Heart right ventricle (tissue), 16 donors: ENCODE data around the gene TBL1XR1. TPM values are rescaled to one million over a fixed set of nuclear protein-coding genes. Genes with fewer than 3 reads are reported as not detected.
A peak's percentile ranks its signal among the peaks of the same experiment; 100 is the strongest.
"Not testable (repeated sequence)": the region's sequence is repeated elsewhere in the genome, so short reads cannot be mapped to it uniquely, and the experiment has no call there.

Source experiments
- ATAC-seq, 8 donors: fragments of 200-7000 bp; cut with Tn5 transposase; one replicate each; pipeline ENCODE4 v1.9.1; 2020; ENCODE audit warnings: mild to moderate bottlenecking in 8 of 8, moderate library complexity in 8 of 8, moderate number of reproducible peaks in 1 of 8
- DNase-seq, 2 donors: peaks; one replicate each; pipeline ENCODE4 v3.0.0-alpha.2; 2020
- H3K27ac ChIP-seq, 10 donors: fragments of 200-600 bp; sonication (generic) in 2 of 10; one replicate each; pipeline versions ENCODE4 v1.5.0 to v1.8.0; 2020 to 2022; ENCODE audit warnings: mild to moderate bottlenecking in 3 of 10
- H3K27me3 ChIP-seq, 7 donors: fragments of 200-600 bp; one replicate each; pipeline ENCODE4 v1.8.0; 2021 to 2022; ENCODE audit warnings: mild to moderate bottlenecking in 2 of 7
- H3K36me3 ChIP-seq, 9 donors: fragments of 200-600 bp; sonication (generic) in 1 of 9; one replicate each; pipeline versions ENCODE4 v1.5.0 to v1.8.0; 2020 to 2022; ENCODE audit warnings: mild to moderate bottlenecking in 2 of 9
- H3K4me1 ChIP-seq, 9 donors: fragments of 200-600 bp; sonication (generic) in 1 of 9; one replicate each; pipeline versions ENCODE4 v1.5.0 to v1.8.0; 2020 to 2022; ENCODE audit warnings: mild to moderate bottlenecking in 4 of 9
- H3K4me3 ChIP-seq, 10 donors: fragments of 200-600 bp; sonication (generic) in 2 of 10; one replicate each; pipeline versions ENCODE4 v1.5.0 to v1.8.0; 2020 to 2022; ENCODE audit warnings: mild to moderate bottlenecking in 7 of 10, moderate library complexity in 2 of 10
- H3K9me3 ChIP-seq, 11 donors: fragments of 200-600 bp in 10 of 11; sonication (generic) in 2 of 11; one replicate each; pipeline versions ENCODE4 v1.5.0 to v1.8.0; 2013 to 2022; ENCODE audit warnings: mild to moderate bottlenecking in 2 of 11, control low read depth in 1 of 11, moderate library complexity in 1 of 11
- WGBS, 2 donors: extraction: QIAGEN DNeasy Blood & Tissue Kit; methylation state at CpG; one replicate each; pipeline ENCODE4 v1.1.7; 2013; ENCODE audit warnings: inconsistent platforms in 1 of 2; 5-methylcytosine and 5-hydroxymethylcytosine counted together
- intact Hi-C, 10 donors: fragments of 100-400 bp; cut with DNase I; formaldehyde crosslinking; loops; one replicate each; pipeline versions ENCODE4 v1.11.1 to v1.14.2; 2022
- polyA plus RNA-seq, 2 donors: library from polyadenylated mRNA; stranded (reverse); fragments of 200-250 nt; gene quantifications; one replicate each; pipeline ENCODE4 v1.2.3, GENCODE V29; 2013
- total RNA-seq, 10 donors: library from RNA; stranded (reverse); fragmentation: NEBNext Ultra II Directional in 3 of 10; extraction: Animal tissue kit (Norgen Biotek cat#: 25700) in 3 of 10; gene quantifications; one replicate each; pipeline versions ENCODE4 v1.2.1 to v1.2.4, GENCODE V29; 2021 to 2023
- TF ChIP-seq, protein P1 (sequence below), 9 donors: fragments of 200-600 bp; sonication (generic) in 2 of 9; IDR thresholded peaks; one replicate each; pipeline versions ENCODE4 v1.5.0 to v1.8.0; 2021 to 2022; ENCODE audit warnings: antibody characterized with exemption in 9 of 9, mild to moderate bottlenecking in 5 of 9, moderate library complexity in 1 of 9
- donor health status: Arrhythmogenic right ventricular cardiomyopathy.
- donor health status: ischemic (EF 13 %, LVEDD 7.1; RV severe dilation, severe dysfunction).
- donor health status: healthy with polysubstance abuse.
- donor health status: DM: no; HTN: yes; CAD: no.
- donor health status: DM: no; HTN: no; CAD: no.
- donor health status: ischemic (EF 25% LVEDD 6.9; RV normal size, moderate dysfunction).
- donor health status: ischemic (EF 25% LVEDD 5.7; RV mildly dilated, moderate dysfunction).
- donor health status: healthy.
- donor health status: DM: yes; HTN: yes; CAD: no.
- donor health status: Ischemic cardiomyopathy.
- donor health status: ischemic (EF 35%, LVEDD 5.7; RV mildly dilated, moderate dysfunction).
- donor health status: nonischemic (EF 11% LVEDD 7.7; RV severe dilation, severe dysfunction).
- donor health status: DM: yes; HTN: yes; CAD: no.
- donor health status: PGD.
- donor health status: ischemic (EF 29% LVEDD 5.4; RV normal size, mild dysfunction).
- donor health status: nonischemic (EF 23%, LVEDD 6.1; RV moderate dilation, normal function).

The TBL1XR1 gene
- total and polyA plus RNA-seq, 12 donors = 25.7 to 184 (median 121) TPM

DNA sequence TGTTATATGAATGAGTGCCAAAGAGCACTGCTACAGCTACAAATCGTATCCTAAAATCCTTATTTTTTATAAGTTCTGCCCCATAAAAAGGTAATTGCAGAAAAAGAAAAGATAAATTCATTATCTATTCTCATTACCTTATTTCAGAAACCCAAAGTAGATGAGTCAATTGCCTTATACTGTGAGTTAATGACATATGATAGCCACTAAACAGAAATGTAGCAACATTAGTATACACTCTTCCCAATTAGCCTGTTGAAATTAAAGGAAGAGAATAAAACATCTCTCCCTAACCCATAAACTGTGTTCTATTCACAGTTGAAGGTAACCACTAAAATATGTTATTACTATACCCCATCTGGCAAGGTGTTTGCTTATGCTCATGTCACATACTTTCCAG is 11.0 kb downstream of the TBL1XR1 start:
- Histone ChIP-seq H3K27ac (no peak overlapping the region), H3K9me3 (no peaks in the 10 kb centered on the region), H3K4me3 (no peak overlapping the region), H3K27me3 (no peaks in the 10 kb centered on the region), H3K4me1 (peaks cover 7 to 89% (median 53%) of the 10 kb centered on the region in 9 donors), H3K36me3 (no peaks in the 10 kb centered on the region)
- intact Hi-C loops = loop anchor here in 1 of 10 donors (10.0 kb wide), 1 partner anchor 52 kb away; no protein-coding TSS in a partner anchor
- 55% methylated on average over 1 of the region's 1 CpG for WGBS, 2 donors
- DNase-seq (no peak), ATAC-seq (no peak)
- TF ChIP-seq, protein P1, sequence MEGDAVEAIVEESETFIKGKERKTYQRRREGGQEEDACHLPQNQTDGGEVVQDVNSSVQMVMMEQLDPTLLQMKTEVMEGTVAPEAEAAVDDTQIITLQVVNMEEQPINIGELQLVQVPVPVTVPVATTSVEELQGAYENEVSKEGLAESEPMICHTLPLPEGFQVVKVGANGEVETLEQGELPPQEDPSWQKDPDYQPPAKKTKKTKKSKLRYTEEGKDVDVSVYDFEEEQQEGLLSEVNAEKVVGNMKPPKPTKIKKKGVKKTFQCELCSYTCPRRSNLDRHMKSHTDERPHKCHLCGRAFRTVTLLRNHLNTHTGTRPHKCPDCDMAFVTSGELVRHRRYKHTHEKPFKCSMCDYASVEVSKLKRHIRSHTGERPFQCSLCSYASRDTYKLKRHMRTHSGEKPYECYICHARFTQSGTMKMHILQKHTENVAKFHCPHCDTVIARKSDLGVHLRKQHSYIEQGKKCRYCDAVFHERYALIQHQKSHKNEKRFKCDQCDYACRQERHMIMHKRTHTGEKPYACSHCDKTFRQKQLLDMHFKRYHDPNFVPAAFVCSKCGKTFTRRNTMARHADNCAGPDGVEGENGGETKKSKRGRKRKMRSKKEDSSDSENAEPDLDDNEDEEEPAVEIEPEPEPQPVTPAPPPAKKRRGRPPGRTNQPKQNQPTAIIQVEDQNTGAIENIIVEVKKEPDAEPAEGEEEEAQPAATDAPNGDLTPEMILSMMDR (IDR thresholded peaks at IDR 0.05) = no peak

DNA sequence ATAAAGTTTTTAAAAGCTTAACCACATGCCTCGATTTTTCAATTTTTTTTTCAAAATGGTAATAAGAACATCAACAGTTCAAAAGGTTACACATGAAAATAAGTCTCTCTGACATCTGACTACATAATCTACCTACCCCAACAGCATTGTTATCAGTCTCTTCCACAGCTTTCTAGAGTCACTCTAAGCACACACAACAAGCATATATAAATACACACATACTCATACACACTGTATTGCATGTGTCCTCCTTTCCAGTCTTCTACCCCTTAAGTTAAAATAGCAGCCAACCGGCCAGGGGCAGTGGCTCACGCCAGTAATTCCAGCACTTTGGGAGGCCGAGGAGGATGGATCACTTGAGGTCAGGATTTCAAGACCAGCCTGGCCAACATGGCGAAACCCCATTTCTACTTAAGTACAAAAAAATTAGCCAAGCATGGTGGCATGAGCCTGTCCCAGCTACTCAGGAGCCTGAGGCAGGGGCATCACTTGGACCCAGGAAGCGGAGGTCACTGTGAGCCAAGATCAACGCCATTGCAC is 12.2 kb downstream of the TBL1XR1 start:
- Histone ChIP-seq H3K9me3 (no peaks in the 10 kb centered on the region), H3K27me3 (no peaks in the 10 kb centered on the region), H3K27ac (no peak overlapping the region), H3K4me3 (no peak overlapping the region), H3K4me1 (peaks cover 7 to 86% (median 50%) of the 10 kb centered on the region in 9 donors), H3K36me3 (no peaks in the 10 kb centered on the region)
- TF ChIP-seq, protein P1 (IDR thresholded peaks at IDR 0.05) = no peak
- WGBS, 2 donors = 71 to 74% methylated on average over 7 of the region's 7 CpGs
- ATAC-seq = peak in 2 of 8 donors; percentile 23 to 48
- intact Hi-C loops = loop anchor here in 1 of 10 donors (10.0 kb wide), 1 partner anchor 50 kb away; no protein-coding TSS in a partner anchor
- no peak for DNase-seq

DNA sequence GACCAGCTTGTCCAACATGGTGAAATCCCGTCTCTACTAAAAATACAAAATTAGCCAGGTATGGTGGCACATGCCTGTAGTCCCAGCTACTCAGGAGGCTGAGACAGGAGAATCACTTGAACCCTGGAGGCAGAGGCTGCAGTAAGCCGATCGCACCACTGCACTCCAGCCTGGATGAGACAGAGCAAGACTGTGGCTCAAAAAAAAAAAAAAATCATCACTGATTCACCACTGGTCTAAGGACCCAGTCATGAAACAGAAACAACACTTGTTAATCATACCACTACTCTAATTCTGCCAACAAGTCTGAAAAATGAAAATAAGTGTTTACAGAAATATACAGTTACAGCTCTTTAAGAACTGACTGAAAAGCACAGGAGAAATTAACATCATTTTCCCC is 12.7 kb downstream of the TBL1XR1 start:
- not testable (repeated sequence) for ATAC-seq, H3K9me3 ChIP-seq, DNase-seq, H3K27me3 ChIP-seq, H3K36me3 ChIP-seq, H3K4me3 ChIP-seq
- WGBS, 2 donors = 93 to 96% methylated on average over 3 of the region's 3 CpGs
- Histone ChIP-seq H3K4me1 (peaks cover 7 to 81% (median 49%) of the 10 kb centered on the region in 9 donors), H3K27ac (peak overlapping the region in 1 of 10 donors; percentile 11)
- intact Hi-C loops = loop anchor here in 1 of 10 donors (10.0 kb wide), 1 partner anchor 50 kb away; no protein-coding TSS in a partner anchor

DNA sequence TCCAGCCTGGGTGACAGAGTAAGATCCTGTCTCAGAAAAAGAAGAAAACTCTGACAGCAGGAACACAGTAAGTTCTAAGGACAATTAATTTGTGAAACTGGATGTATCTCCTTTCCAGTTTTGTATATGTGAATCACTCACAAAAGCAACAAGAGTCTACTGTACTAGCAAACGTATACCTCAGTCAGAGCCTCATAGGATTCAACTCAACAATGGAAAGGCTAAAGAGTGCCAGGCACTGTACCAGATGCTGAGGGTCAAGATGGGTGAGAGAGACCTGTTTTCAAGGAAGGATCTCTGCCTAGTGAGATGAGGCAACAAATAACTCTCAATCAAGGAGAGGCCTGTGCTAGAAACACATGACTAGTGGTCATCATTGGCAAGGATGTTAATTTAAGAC is 14.9 kb downstream of the TBL1XR1 start:
- DNase-seq = no peak
- Histone ChIP-seq H3K4me3 (no peak overlapping the region), H3K27me3 (no peaks in the 10 kb centered on the region), H3K9me3 (no peaks in the 10 kb centered on the region), H3K4me1 (peaks cover 7 to 87% (median 57%) of the 10 kb centered on the region in 9 donors), H3K27ac (no peak overlapping the region), H3K36me3 (no peaks in the 10 kb centered on the region)
- 73 to 74% methylated on average over 1 of the region's 1 CpG for WGBS, 2 donors
- intact Hi-C loops = loop anchor here in 1 of 10 donors (10.0 kb wide), 1 partner anchor 48 kb away; no protein-coding TSS in a partner anchor
- peak in 1 of 8 donors; percentile 36 for ATAC-seq
- TF ChIP-seq, protein P1 (IDR thresholded peaks at IDR 0.05) = no peak

DNA sequence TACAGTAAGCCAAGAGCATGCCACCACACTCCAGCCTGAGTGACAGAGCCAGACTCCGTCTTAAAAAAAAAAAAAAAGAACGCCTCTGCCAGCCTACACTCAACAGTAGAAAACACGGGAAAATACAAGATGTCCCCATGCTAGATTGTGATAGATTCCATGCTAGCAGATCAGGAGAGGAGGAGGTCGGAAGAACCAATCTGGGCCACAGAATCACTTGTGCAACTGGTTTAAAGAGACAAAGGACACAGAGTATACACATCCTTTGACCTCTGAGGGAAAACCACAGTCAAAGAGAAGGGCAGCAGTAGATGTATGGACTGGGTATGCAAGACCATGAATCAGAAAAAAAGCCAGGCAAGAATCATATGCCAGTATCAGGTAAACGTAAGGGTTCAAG is 15.9 kb downstream of the TBL1XR1 start:
- Histone ChIP-seq H3K4me1 (peaks cover 7 to 83% (median 55%) of the 10 kb centered on the region in 9 donors), H3K9me3 (no peaks in the 10 kb centered on the region), H3K4me3 (no peak overlapping the region), H3K27ac (no peak overlapping the region), H3K27me3 (no peaks in the 10 kb centered on the region), H3K36me3 (no peaks in the 10 kb centered on the region)
- TF ChIP-seq, protein P1 (IDR thresholded peaks at IDR 0.05) = no peak
- intact Hi-C loops = loop anchor here in 1 of 10 donors (10.0 kb wide), 1 partner anchor 47 kb away; no protein-coding TSS in a partner anchor
- 69 to 80% methylated on average over 5 of the region's 5 CpGs for WGBS, 2 donors
- ATAC-seq (peak in 3 of 8 donors; percentile 54 to 56 (median 55)), DNase-seq (no peak)
